GM10266 (cell line): Measurements from ENCODE around the gene HEPH.
"Not testable (repeated sequence)": the region's sequence is repeated elsewhere in the genome, so short reads cannot be mapped to it uniquely, and the experiment has no call there.

Experiments
- DNase-seq: peaks from one replicate; pipeline ENCODE4 v3.0.0; 2012; ENCODE audit errors: extremely low spot score
- TF ChIP-seq, protein P1 (sequence below): IDR thresholded peaks from 2 replicates; pipeline ENCODE4 v1.5.1; 2012; ENCODE audit warnings: mild to moderate bottlenecking, low read depth; ENCODE audit not compliant: control insufficient read depth, insufficient read depth; ENCODE audit errors: missing control alignments

Gene HEPH

GRCh38 chrX:66221856-66222255 lies 57.8 kb downstream of the HEPH start:
- TF ChIP-seq, protein P1, sequence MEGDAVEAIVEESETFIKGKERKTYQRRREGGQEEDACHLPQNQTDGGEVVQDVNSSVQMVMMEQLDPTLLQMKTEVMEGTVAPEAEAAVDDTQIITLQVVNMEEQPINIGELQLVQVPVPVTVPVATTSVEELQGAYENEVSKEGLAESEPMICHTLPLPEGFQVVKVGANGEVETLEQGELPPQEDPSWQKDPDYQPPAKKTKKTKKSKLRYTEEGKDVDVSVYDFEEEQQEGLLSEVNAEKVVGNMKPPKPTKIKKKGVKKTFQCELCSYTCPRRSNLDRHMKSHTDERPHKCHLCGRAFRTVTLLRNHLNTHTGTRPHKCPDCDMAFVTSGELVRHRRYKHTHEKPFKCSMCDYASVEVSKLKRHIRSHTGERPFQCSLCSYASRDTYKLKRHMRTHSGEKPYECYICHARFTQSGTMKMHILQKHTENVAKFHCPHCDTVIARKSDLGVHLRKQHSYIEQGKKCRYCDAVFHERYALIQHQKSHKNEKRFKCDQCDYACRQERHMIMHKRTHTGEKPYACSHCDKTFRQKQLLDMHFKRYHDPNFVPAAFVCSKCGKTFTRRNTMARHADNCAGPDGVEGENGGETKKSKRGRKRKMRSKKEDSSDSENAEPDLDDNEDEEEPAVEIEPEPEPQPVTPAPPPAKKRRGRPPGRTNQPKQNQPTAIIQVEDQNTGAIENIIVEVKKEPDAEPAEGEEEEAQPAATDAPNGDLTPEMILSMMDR, result no peak
- no peak for DNase-seq

DNA sequence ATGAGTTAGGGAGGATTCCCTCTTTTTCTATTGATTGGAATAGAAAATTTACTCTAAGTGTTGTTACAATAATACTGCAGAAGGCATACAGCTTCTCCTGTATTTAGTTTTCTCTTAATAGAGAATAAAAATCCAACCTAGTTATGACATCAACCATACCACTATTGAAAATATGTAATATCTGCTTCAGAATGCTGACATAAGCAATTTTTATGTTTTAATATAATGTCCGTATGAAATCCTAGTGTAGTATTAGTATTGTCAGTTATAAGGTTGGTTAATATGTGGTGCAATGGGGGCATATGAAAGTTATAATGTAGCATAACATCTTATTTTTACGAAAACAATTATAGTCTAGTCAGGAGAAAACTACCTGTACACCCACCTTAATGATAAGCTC lies 68.2 kb downstream of the HEPH start:
- DNase-seq, result no peak

GRCh38 chrX:66233209-66233608 lies 69.2 kb downstream of the HEPH start:
- TF ChIP-seq, protein P1, result no peak

More for the DNA sequence above, 68.2 kb downstream of the HEPH start:
- TF ChIP-seq, protein P1, result no peak

GRCh38 chrX:66233904-66234303 lies 69.9 kb downstream of the HEPH start:
- DNase-seq, result not testable (repeated sequence)

More at GRCh38 chrX:66233209-66233608, 69.2 kb downstream of the HEPH start:
- no peak for DNase-seq

- DNase-seq, result no peak
- TF ChIP-seq, protein P1, result no peak
These were observed 91.4 kb downstream of the HEPH start for GRCh38 chrX:66255359-66255967.

DNA sequence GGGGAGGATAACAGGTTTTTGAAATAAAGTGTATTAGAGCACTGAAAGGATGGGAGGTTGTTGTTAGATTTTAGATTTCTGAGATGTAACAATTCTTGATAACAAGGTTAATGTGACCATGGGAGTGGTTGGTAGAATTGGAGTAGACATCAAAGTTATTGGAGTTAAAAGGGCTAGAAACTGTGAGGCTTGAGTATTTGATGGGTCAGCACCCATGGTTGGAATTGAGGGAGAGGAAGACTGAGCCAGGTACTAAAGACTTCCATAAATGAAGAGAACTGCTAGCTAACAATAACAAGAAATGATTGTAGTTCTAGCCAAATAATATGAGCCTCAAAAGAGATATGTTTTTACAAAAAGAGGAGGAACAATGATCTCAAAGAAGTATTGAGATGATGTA lies 98.8 kb downstream of the HEPH start:
- TF ChIP-seq, protein P1, result no peak
- no peak for DNase-seq
